ENCODE results near the gene FGFR3. TPM values are rescaled to one million over a fixed set of nuclear protein-coding genes. Genes with fewer than 3 reads are reported as not detected.

The FGFR3 gene
- total and polyA plus RNA-seq, 2 of the 8 experiments (the other 6 are each of a cell fraction or from before 2014, with no cell fraction given): 9.0 to 19.5 TPM

DNA sequence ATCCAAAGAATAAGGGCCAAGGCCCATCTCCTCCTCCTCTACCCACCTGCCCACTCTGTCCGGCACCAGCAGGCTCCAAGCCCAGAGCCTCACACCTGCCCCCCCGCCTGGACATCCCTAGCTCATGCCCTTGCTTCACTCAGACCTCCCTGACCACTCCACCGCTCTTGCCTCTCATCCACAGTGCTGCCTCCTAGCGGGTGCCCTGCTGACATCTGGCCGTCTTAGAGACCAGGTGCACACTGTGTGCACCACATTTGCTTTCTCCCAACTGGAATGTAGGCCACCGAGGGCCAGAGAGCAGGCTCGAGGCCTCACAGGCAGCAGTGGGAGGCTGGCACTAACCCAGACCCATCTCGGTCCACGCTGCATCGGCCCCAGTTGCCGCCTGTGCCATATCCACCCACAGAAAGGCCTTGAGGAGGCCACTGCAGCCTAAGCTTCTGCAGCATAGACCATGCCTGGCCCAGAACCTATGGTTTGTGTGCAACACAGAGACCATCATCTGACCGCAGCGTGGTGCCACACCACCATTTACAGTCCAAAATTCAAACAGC, 49.3 kb downstream of the FGFR3 start:
- H2BK15ac ChIP-seq (ENCODE audit: low read length): no peak overlapping the region
- H3K23ac ChIP-seq (ENCODE audit: insufficient read length): no peak overlapping the region
- DNase-seq (ENCODE audit: low read depth in 1 of 2, low spot score in 2 of 2): no peak
- no peaks in the 10 kb centered on the region for H3K79me2 ChIP-seq (ENCODE audit: control insufficient read depth in 1 of 2, insufficient read depth in 2 of 2, low read length in 2 of 2)
- ChIA-PET CTCF (ENCODE audit: partially characterized antibody) (interaction anchor here (0.6 to 3.1 kb wide), 11 partner anchors 9 to 320 kb away, joined by 3 to 16 read pairs (median 3); no protein-coding TSS in a partner anchor), POLR2A (ENCODE audit: partially characterized antibody) (interaction anchor here (1.2 kb wide), 1 partner anchor 130 kb away, joined by 3 read pairs; the partner anchor contains the start of gene SLBP)
- H4K91ac ChIP-seq (replicated peaks; ENCODE audit: insufficient read length, low read length): no peak overlapping the region
- no peaks in the 10 kb centered on the region for H3K23me2 ChIP-seq (ENCODE audit: low read depth, low read length)
- no peak overlapping the region for H2BK20ac ChIP-seq (ENCODE audit: low read length)
- H3K27ac ChIP-seq (ENCODE audit: low read depth, low read length): no peak overlapping the region
- peaks cover 0 to 10% (median 6%) of the 10 kb centered on the region in 4 experiments; a peak in 6 of 8 replicates for H3K36me3 ChIP-seq (ENCODE audit: control insufficient read depth in 2 of 4, insufficient read depth in 4 of 4, low read length in 3 of 4)
- no peak overlapping the region for H3K4ac ChIP-seq (replicated peaks; ENCODE audit: insufficient read length, low read depth, low read length)
- no peaks in the 10 kb centered on the region for H3K9me3 ChIP-seq (ENCODE audit: insufficient read depth in 2 of 2, low read depth in 1 of 2, low read length in 1 of 2)
- no peak overlapping the region for H3K56ac ChIP-seq (replicated peaks; ENCODE audit: insufficient read length, low read depth, low read length)
- H4K8ac ChIP-seq (ENCODE audit: extremely low read depth, insufficient read depth, low read length): no peak overlapping the region
- no peak overlapping the region for H4K5ac ChIP-seq (ENCODE audit: insufficient read length, low read depth, low read length)
- H3K9ac ChIP-seq (replicated peaks in 1 of 4; ENCODE audit: extremely low read depth in 1 of 4, low read depth in 3 of 4, low read length in 3 of 4): no peak overlapping the region
- no peak overlapping the region for H3K4me3 ChIP-seq (ENCODE audit: extremely low read depth in 1 of 4, insufficient read depth in 2 of 4, low read depth in 3 of 4, low read length in 4 of 4)
- no peak for FAIRE-seq
- H3K14ac ChIP-seq (ENCODE audit: insufficient read length): no peak overlapping the region
- TF ChIP-seq BCL11A (IDR thresholded peaks at IDR 0.05; ENCODE audit: low read depth in 2 of 2, low read length in 2 of 2) (no peak), RXRA (IDR thresholded peaks at IDR 0.05; ENCODE audit: insufficient read depth, low read depth, low read length) (no peak), SP1 (IDR thresholded peaks at IDR 0.05; ENCODE audit: low read depth, low read length) (no peak), CBX8 (IDR thresholded peaks at IDR 0.05; ENCODE audit: borderline replicate concordance, low read depth, low read length) (no peak), RAD21 (IDR thresholded peaks at IDR 0.05 in 1 of 2, conservative IDR thresholded peaks at IDR 0.05 in 1 of 2; ENCODE audit: low read depth in 2 of 2, low read length in 2 of 2) (peak in 1 of 2 experiments; percentile 22; a peak in 1 of 4 replicates)
- TF ChIP-seq, protein P1, sequence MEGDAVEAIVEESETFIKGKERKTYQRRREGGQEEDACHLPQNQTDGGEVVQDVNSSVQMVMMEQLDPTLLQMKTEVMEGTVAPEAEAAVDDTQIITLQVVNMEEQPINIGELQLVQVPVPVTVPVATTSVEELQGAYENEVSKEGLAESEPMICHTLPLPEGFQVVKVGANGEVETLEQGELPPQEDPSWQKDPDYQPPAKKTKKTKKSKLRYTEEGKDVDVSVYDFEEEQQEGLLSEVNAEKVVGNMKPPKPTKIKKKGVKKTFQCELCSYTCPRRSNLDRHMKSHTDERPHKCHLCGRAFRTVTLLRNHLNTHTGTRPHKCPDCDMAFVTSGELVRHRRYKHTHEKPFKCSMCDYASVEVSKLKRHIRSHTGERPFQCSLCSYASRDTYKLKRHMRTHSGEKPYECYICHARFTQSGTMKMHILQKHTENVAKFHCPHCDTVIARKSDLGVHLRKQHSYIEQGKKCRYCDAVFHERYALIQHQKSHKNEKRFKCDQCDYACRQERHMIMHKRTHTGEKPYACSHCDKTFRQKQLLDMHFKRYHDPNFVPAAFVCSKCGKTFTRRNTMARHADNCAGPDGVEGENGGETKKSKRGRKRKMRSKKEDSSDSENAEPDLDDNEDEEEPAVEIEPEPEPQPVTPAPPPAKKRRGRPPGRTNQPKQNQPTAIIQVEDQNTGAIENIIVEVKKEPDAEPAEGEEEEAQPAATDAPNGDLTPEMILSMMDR (IDR thresholded peaks at IDR 0.05; ENCODE audit: control extremely low read depth in 1 of 3, insufficient read depth in 1 of 3, low read depth in 1 of 3, low read length in 3 of 3): peak in 2 of 3 experiments; percentile 35 to 43; a peak in 2 of 4 replicates
- WGBS, 2 experiments (ENCODE audit: extremely low coverage in 1 of 2, insufficient coverage in 1 of 2, insufficient read length in 1 of 2, insufficient replicate concordance in 2 of 2, low coverage in 1 of 2, low lambda C conversion rate in 2 of 2, missing lambda C conversion rate in 1 of 2): 91% methylated on average over 13 of the region's 13 CpGs; no CpG with 5 or more reads in 1 of the 2 experiments
- no peaks in the 10 kb centered on the region for H3K27me3 ChIP-seq (replicated peaks in 1 of 4; ENCODE audit: control insufficient read depth in 3 of 4, extremely low read depth in 1 of 4, insufficient read depth in 3 of 4, low read length in 3 of 4)
- H2BK12ac ChIP-seq (ENCODE audit: low read depth, low read length): no peak overlapping the region
- H2BK5ac ChIP-seq (ENCODE audit: low read depth, low read length): no peak overlapping the region
- no peak overlapping the region for H3K4me2 ChIP-seq (ENCODE audit: insufficient read depth in 1 of 2, low read depth in 2 of 2, low read length in 2 of 2)
- H2AK5ac ChIP-seq (ENCODE audit: low read depth, low read length): no peak overlapping the region
- no peak overlapping the region for H2AFZ ChIP-seq (ENCODE audit: low read length)
- no peak overlapping the region for H3K18ac ChIP-seq (ENCODE audit: extremely low read depth, low read length)
- peaks cover 1 to 19% of the 10 kb centered on the region in 2 experiments for H4K20me1 ChIP-seq (replicated peaks in 1 of 2; ENCODE audit: control insufficient read depth in 1 of 2, insufficient read depth in 2 of 2, low read length in 2 of 2)
- H3K4me1 ChIP-seq (replicated peaks in 1 of 4; ENCODE audit: control insufficient read depth in 3 of 4, insufficient read depth in 4 of 4, low read length in 3 of 4): no peaks in the 10 kb centered on the region
- peaks cover 10% of the 10 kb centered on the region for H3K79me1 ChIP-seq (ENCODE audit: low read depth, low read length)
- H2BK120ac ChIP-seq (replicated peaks; ENCODE audit: low read depth, low read length): peak overlapping the region; percentile 22

Data from H1 (cell line).